ENCODE results near the gene SNCA. TPM values are rescaled to one million over a fixed set of nuclear protein-coding genes. Genes with fewer than 3 reads are reported as not detected.

SNCA gene
- total and polyA plus RNA-seq, 3 donors from 2014 or later: 1.5 to 6.4 (median 2.0) TPM

- Histone ChIP-seq H3K9me3 (no peaks in the 10 kb centered on the region), H3K4me3 (no peak overlapping the region), H3K27ac (no peak overlapping the region), H3K27me3 (no peaks in the 10 kb centered on the region), H3K36me3 (ENCODE audit: low read depth, missing control alignments) (no peaks in the 10 kb centered on the region), H3K4me1 (no peaks in the 10 kb centered on the region)
- intact Hi-C loops (cut with DNase I; ENCODE audit: low total_unique reads): no loop called here
- DNase-seq: no peak
- WGBS, 2 donors: 79 to 91% methylated on average over 2 of the region's 2 CpGs
- no peak for TF ChIP-seq CTCF (IDR thresholded peaks at IDR 0.05)
- TF ChIP-seq POLR2A (IDR thresholded peaks at IDR 0.05): no peak
These were observed 77.5 kb downstream of the SNCA start for GRCh38 chr4:89759426-89759825.

GRCh38 chr4:89757154-89757719 is 79.7 kb downstream of the SNCA start:
- Histone ChIP-seq H3K27ac (no peak overlapping the region), H3K4me1 (no peaks in the 10 kb centered on the region), H3K4me3 (no peak overlapping the region), H3K9me3 (no peaks in the 10 kb centered on the region), H3K36me3 (ENCODE audit: low read depth, missing control alignments) (no peaks in the 10 kb centered on the region), H3K27me3 (no peaks in the 10 kb centered on the region)
- TF ChIP-seq CTCF (IDR thresholded peaks at IDR 0.05): no peak
- TF ChIP-seq POLR2A (IDR thresholded peaks at IDR 0.05): no peak
- no peak for DNase-seq
- 70 to 74% methylated on average over 4 of the region's 4 CpGs for WGBS, 2 donors
- intact Hi-C loops (cut with DNase I; ENCODE audit: low total_unique reads): no loop called here

GRCh38 chr4:89755220-89755619 is 81.7 kb downstream of the SNCA start:
- TF ChIP-seq POLR2A (IDR thresholded peaks at IDR 0.05) (no peak), CTCF (IDR thresholded peaks at IDR 0.05) (no peak)
- intact Hi-C loops (cut with DNase I; ENCODE audit: low total_unique reads): no loop called here
- H3K36me3 ChIP-seq (ENCODE audit: low read depth, missing control alignments): no peaks in the 10 kb centered on the region
- H3K27me3 ChIP-seq: no peaks in the 10 kb centered on the region
- H3K4me1 ChIP-seq: no peaks in the 10 kb centered on the region
- DNase-seq: no peak
- no peak overlapping the region for H3K27ac ChIP-seq
- H3K9me3 ChIP-seq: no peaks in the 10 kb centered on the region
- H3K4me3 ChIP-seq: no peak overlapping the region

GRCh38 chr4:89754531-89754930 is 82.4 kb downstream of the SNCA start:
- no peak for TF ChIP-seq POLR2A (IDR thresholded peaks at IDR 0.05)
- no peak for TF ChIP-seq CTCF (IDR thresholded peaks at IDR 0.05)
- no peaks in the 10 kb centered on the region for H3K4me1 ChIP-seq
- H3K27ac ChIP-seq: no peak overlapping the region
- 90 to 94% methylated on average over 4 of the region's 4 CpGs for WGBS, 2 donors
- H3K27me3 ChIP-seq: no peaks in the 10 kb centered on the region
- H3K4me3 ChIP-seq: no peak overlapping the region
- DNase-seq: no peak
- intact Hi-C loops (cut with DNase I; ENCODE audit: low total_unique reads): no loop called here
- H3K9me3 ChIP-seq: no peaks in the 10 kb centered on the region
- H3K36me3 ChIP-seq (ENCODE audit: low read depth, missing control alignments): no peaks in the 10 kb centered on the region

GRCh38 chr4:89753601-89754066 is 83.3 kb downstream of the SNCA start:
- no peaks in the 10 kb centered on the region for H3K27me3 ChIP-seq
- no peaks in the 10 kb centered on the region for H3K4me1 ChIP-seq
- H3K9me3 ChIP-seq: no peaks in the 10 kb centered on the region
- WGBS, 2 donors: 37 to 51% methylated on average over 5 of the region's 5 CpGs
- DNase-seq: no peak
- no peak overlapping the region for H3K27ac ChIP-seq
- H3K4me3 ChIP-seq: no peak overlapping the region
- intact Hi-C loops (cut with DNase I; ENCODE audit: low total_unique reads): no loop called here
- no peaks in the 10 kb centered on the region for H3K36me3 ChIP-seq (ENCODE audit: low read depth, missing control alignments)
- no peak for TF ChIP-seq CTCF (IDR thresholded peaks at IDR 0.05)
- no peak for TF ChIP-seq POLR2A (IDR thresholded peaks at IDR 0.05)
